ENCODE data around the gene INPP4B. TPM values are rescaled to one million over a fixed set of nuclear protein-coding genes. Genes with fewer than 3 reads are reported as not detected.

The INPP4B gene
- total and polyA plus RNA-seq, 7 donors: 4.2 to 27.3 (median 17.2) TPM

DNA sequence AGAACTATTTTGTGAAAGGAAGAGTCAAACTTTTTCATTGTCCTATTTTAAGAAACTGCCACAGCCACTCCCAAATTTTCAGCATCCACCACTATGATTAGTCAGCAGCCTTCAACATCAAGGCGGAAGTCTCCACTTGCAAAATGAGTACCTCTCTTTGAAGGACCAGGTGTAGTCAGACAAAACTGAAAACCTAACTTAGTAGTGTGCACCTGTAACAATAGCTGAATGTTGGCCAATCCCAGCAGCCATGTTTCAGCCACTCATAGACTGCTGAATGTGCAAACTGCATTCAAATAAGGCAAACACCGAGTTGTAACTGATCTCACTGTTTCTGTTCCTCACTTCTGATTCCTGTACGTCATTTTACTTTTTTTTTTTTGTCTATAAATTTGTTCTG, 868.7 kb downstream of the INPP4B start:
- no peak overlapping the region for H3K27ac ChIP-seq
- H3K9me3 ChIP-seq: no peaks in the 10 kb centered on the region
- no peaks in the 10 kb centered on the region for H3K27me3 ChIP-seq
- 83 to 85% methylated on average over 3 of the region's 3 CpGs for WGBS, 2 donors
- no peaks in the 10 kb centered on the region for H3K4me1 ChIP-seq
- no peak overlapping the region for H3K4me3 ChIP-seq
- H3K36me3 ChIP-seq: no peaks in the 10 kb centered on the region
- DNase-seq: no peak
- intact Hi-C loops (cut with DNase I): no loop called here
- TF ChIP-seq POLR2A (IDR thresholded peaks at IDR 0.05) (no peak), POLR2AphosphoS5 (IDR thresholded peaks at IDR 0.05) (no peak), EP300 (IDR thresholded peaks at IDR 0.05) (no peak)
- TF ChIP-seq, protein P1, sequence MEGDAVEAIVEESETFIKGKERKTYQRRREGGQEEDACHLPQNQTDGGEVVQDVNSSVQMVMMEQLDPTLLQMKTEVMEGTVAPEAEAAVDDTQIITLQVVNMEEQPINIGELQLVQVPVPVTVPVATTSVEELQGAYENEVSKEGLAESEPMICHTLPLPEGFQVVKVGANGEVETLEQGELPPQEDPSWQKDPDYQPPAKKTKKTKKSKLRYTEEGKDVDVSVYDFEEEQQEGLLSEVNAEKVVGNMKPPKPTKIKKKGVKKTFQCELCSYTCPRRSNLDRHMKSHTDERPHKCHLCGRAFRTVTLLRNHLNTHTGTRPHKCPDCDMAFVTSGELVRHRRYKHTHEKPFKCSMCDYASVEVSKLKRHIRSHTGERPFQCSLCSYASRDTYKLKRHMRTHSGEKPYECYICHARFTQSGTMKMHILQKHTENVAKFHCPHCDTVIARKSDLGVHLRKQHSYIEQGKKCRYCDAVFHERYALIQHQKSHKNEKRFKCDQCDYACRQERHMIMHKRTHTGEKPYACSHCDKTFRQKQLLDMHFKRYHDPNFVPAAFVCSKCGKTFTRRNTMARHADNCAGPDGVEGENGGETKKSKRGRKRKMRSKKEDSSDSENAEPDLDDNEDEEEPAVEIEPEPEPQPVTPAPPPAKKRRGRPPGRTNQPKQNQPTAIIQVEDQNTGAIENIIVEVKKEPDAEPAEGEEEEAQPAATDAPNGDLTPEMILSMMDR (IDR thresholded peaks at IDR 0.05): no peak
